Endothelial cell of umbilical vein (primary cell): ENCODE measurements around the gene SLC37A1. TPM values are rescaled to one million over a fixed set of nuclear protein-coding genes. Genes with fewer than 3 reads are reported as not detected.

Experiments used
- BruUV-seq: library from RNA; stranded (reverse); fragments of 400-500 nt; replicated peaks from 2 replicates; lab custom pipeline; 2021; lab: Mats Ljungman, UMichigan
- CTCF ChIA-PET: fragments of 300-600, 350-600 bp; sonication (Branson Sonifier 250); formaldehyde crosslinking; loops from one replicate; lab custom pipeline; 2021; ENCODE audit warnings: antibody characterized with exemption, inconsistent platforms; lab: Charles Lee
- POLR2A ChIA-PET: fragments of 300-600, 350-600 bp; sonication (Branson Sonifier 250); formaldehyde crosslinking; loops from one replicate; lab custom pipeline; 2021; ENCODE audit warnings: antibody characterized with exemption, inconsistent platforms; lab: Charles Lee
- DNase-seq: peaks from one replicate; pipeline ENCODE4 v3.0.0-alpha.2; 2011; ENCODE audit warnings: low read depth, low spot score
- FAIRE-seq: peaks from 2 replicates; lab custom pipeline; 2011; peaks lifted over from hg19 to GRCh38; lab: Jason Lieb, UNC
- H2AFZ ChIP-seq: 2 replicates; pipeline ENCODE4 v1.6.0; 2012; ENCODE audit warnings: low read depth, low read length, control low read depth, inconsistent platforms
- H3K27ac ChIP-seq: 2 replicates; pipeline ENCODE4 v1.5.1; 2011; ENCODE audit warnings: low read depth, mild to moderate bottlenecking, control low read depth, low read length, moderate library complexity; ENCODE audit not compliant: insufficient read depth
- H3K27me3 ChIP-seq, 2 experiments: 2 replicates each; pipeline versions ENCODE4 v1.6.0 to v1.6.1; 2011; ENCODE audit warnings: low read length in 2 of 2, mixed read lengths in 1 of 2; ENCODE audit not compliant: control insufficient read depth in 2 of 2, insufficient read depth in 2 of 2
- H3K36me3 ChIP-seq, 2 experiments: 2 replicates in 1 of 2; 3 replicates in 1 of 2; pipeline ENCODE4 v1.5.1; 2011; ENCODE audit warnings: low read length in 2 of 2, mild to moderate bottlenecking in 1 of 2, moderate library complexity in 1 of 2; ENCODE audit not compliant: control insufficient read depth in 2 of 2, insufficient read depth in 2 of 2; ENCODE audit errors: extremely low read depth in 1 of 2
- H3K4me1 ChIP-seq: 3 replicates; pipeline ENCODE4 v1.5.1; 2011; ENCODE audit warnings: mild to moderate bottlenecking, low read length; ENCODE audit not compliant: control insufficient read depth, insufficient read depth; ENCODE audit errors: extremely low read depth
- H3K4me2 ChIP-seq: 2 replicates; pipeline ENCODE4 v1.6.1; 2011; ENCODE audit warnings: low read length, control low read depth, mixed read lengths; ENCODE audit not compliant: insufficient read depth
- H3K4me3 ChIP-seq, 3 experiments: fragments of 200-600 bp in 1 of 3; sonication (generic), shearing (Covaris generic) in 1 of 3; replicated peaks in 1 of 3; 2 replicates each; pipeline ENCODE4 v1.5.1; 2011 to 2016; ENCODE audit warnings: control low read depth in 3 of 3, low read length in 3 of 3, mild to moderate bottlenecking in 2 of 3, inconsistent platforms in 1 of 3, low read depth in 1 of 3, moderate library complexity in 1 of 3; ENCODE audit not compliant: insufficient read depth in 1 of 3
- H3K79me2 ChIP-seq: 2 replicates; pipeline ENCODE4 v1.6.0; 2012; ENCODE audit warnings: low read length, inconsistent platforms; ENCODE audit not compliant: control insufficient read depth, insufficient read depth
- H3K9ac ChIP-seq: replicated peaks from 2 replicates; pipeline ENCODE3; 2011; ENCODE audit warnings: low read length, control low read depth; ENCODE audit not compliant: insufficient read depth; ENCODE audit errors: extremely low read depth
- H3K9me1 ChIP-seq: replicated peaks from 3 replicates; pipeline ENCODE4 v1.6.0; 2011; ENCODE audit warnings: mild to moderate bottlenecking, low read length; ENCODE audit not compliant: control insufficient read depth, insufficient read depth; ENCODE audit errors: extremely low read depth
- H3K9me3 ChIP-seq: replicated peaks from 2 replicates; pipeline ENCODE4 v1.5.1; 2012; ENCODE audit warnings: low read length, inconsistent platforms; ENCODE audit not compliant: control insufficient read depth, insufficient read depth
- H4K20me1 ChIP-seq: replicated peaks from 2 replicates; pipeline ENCODE3; 2011; ENCODE audit warnings: mild to moderate bottlenecking, low read length; ENCODE audit not compliant: control insufficient read depth, insufficient read depth; ENCODE audit errors: extremely low read depth
- CTCF ChIP-seq, 2 donors: IDR thresholded peaks; 1 replicate in 1 of 2; 2 replicates in 1 of 2; pipeline ENCODE4 v1.5.1; 2011; ENCODE audit warnings: low read length in 2 of 2, mild to moderate bottlenecking in 2 of 2, moderate library complexity in 2 of 2, control low read depth in 1 of 2, inconsistent platforms in 1 of 2, low read depth in 1 of 2; ENCODE audit not compliant: insufficient read depth in 1 of 2; ENCODE audit errors: extremely low read depth in 1 of 2
- EZH2 ChIP-seq: IDR thresholded peaks from 2 replicates; pipeline ENCODE4 v1.6.1; 2012; ENCODE audit warnings: borderline replicate concordance, low read depth, mild to moderate bottlenecking, moderate library complexity, low read length, inconsistent platforms; ENCODE audit not compliant: severe bottlenecking
- FOS ChIP-seq: IDR thresholded peaks from 2 replicates; pipeline ENCODE4 v1.6.1; 2011; ENCODE audit warnings: mild to moderate bottlenecking, low read length, moderate library complexity, borderline replicate concordance; ENCODE audit not compliant: insufficient read depth
- GATA2 ChIP-seq: IDR thresholded peaks from 2 replicates; pipeline ENCODE4 v1.7.0; 2011; ENCODE audit warnings: low read depth, mild to moderate bottlenecking, moderate library complexity, mixed read lengths, low read length; ENCODE audit not compliant: insufficient read length, insufficient read depth
- JUN ChIP-seq: IDR thresholded peaks from 2 replicates; pipeline ENCODE4 v1.6.1; 2011; ENCODE audit warnings: borderline replicate concordance, low read depth; ENCODE audit not compliant: insufficient read length, insufficient read depth
- MAX ChIP-seq: IDR thresholded peaks from 2 replicates; pipeline ENCODE4 v1.6.1; 2011; ENCODE audit not compliant: insufficient read depth, insufficient read length
- MYC ChIP-seq: IDR thresholded peaks from one replicate; pipeline ENCODE4 v1.6.1; 2011; ENCODE audit warnings: mild to moderate bottlenecking, low read depth, low read length
- POLR2A ChIP-seq: IDR thresholded peaks from 2 replicates; pipeline ENCODE4 v1.6.1; 2012; ENCODE audit warnings: low read depth, mild to moderate bottlenecking, control low read depth, low read length
- POLR2AphosphoS5 ChIP-seq: IDR thresholded peaks from 2 replicates; pipeline ENCODE4 v1.6.1; 2012; ENCODE audit warnings: low read depth, mild to moderate bottlenecking, control low read depth, low read length, moderate library complexity; ENCODE audit not compliant: insufficient read depth
- dilution Hi-C: fragments of 300-500 bp; cut with MboI; formaldehyde crosslinking; loops from one replicate; pipeline ENCODE4 v1.15.0; 2019; ENCODE audit warnings: low sequenced_read_pairs; ENCODE audit not compliant: extremely low pct_ligation_motif_present
- intact Hi-C: fragments of 100-400 bp; cut with micrococcal nuclease; formaldehyde crosslinking; loops from one replicate; pipeline ENCODE4 v1.10.0; 2022
- polyA plus RNA-seq, 4 experiments: library from polyadenylated mRNA; depleted of rRNA in 3 of 4; stranded (reverse) in 3 of 4; unstranded in 1 of 4; fragments of >200 nt; gene quantifications; 2 replicates each; pipeline versions ENCODE4 v1.2.1 to v1.2.3, GENCODE V29; 2011 to 2012; ENCODE audit warnings: missing spikeins in 1 of 4
- total RNA-seq: library from RNA; stranded (reverse); gene quantifications from 2 replicates; pipeline ENCODE4 v1.2.3, GENCODE V29; 2021

Gene SLC37A1
- total and polyA plus RNA-seq, 2 donors (not counting 3 experiments of a cell fraction or from before 2014, with no cell fraction given), result 4.7 to 7.6 TPM

- no peaks in the 10 kb centered on the region for H3K27me3 ChIP-seq
- H3K4me2 ChIP-seq, result no peak overlapping the region
- DNase-seq (no peak), FAIRE-seq (no peak)
- H3K36me3 ChIP-seq, result no peaks in the 10 kb centered on the region
- POLR2A ChIA-PET, result no interaction called here
- H2AFZ ChIP-seq, result no peak overlapping the region
- CTCF ChIA-PET, result no interaction called here
- H3K79me2 ChIP-seq, result no peaks in the 10 kb centered on the region
- no peaks in the 10 kb centered on the region for H3K9me1 ChIP-seq
- TF ChIP-seq POLR2A (no peak), MYC (no peak), GATA2 (no peak), FOS (no peak), MAX (no peak), EZH2 (no peak), POLR2AphosphoS5 (no peak), CTCF (IDR thresholded peaks at IDR 0.05; ENCODE audit: extremely low read depth in 1 of 2, insufficient read depth in 1 of 2, low read depth in 1 of 2, low read length in 2 of 2) (no peak), JUN (no peak)
- no peaks in the 10 kb centered on the region for H3K4me1 ChIP-seq
- dilution Hi-C loops (no loop called here), intact Hi-C loops (no loop called here)
- H3K9ac ChIP-seq, result no peak overlapping the region
- H4K20me1 ChIP-seq, result no peaks in the 10 kb centered on the region
- H3K27ac ChIP-seq, result no peak overlapping the region
- no TSS peak for BruUV-seq
- no peaks in the 10 kb centered on the region for H3K9me3 ChIP-seq
- no peak overlapping the region for H3K4me3 ChIP-seq
Observed at GRCh38 chr21:42556960-42557359, 43.3 kb downstream of the SLC37A1 start.
